Natural killer cell (primary cell): ENCODE data around the gene XRCC6. TPM values are rescaled to one million over a fixed set of nuclear protein-coding genes. Genes with fewer than 3 reads are reported as not detected.

Experiments used
- ATAC-seq, 3 donors: fragments of 150-1000 bp in 2 of 3; fragments of 200-7000 bp in 1 of 3; cut with Tn5 transposase; 1 replicate in 1 of 3; 2 replicates in 2 of 3; pipeline ENCODE4 v1.10.0; 2021; ENCODE audit warnings: mild to moderate bottlenecking in 2 of 3, moderate library complexity in 2 of 3
- DNase-seq, 2 donors: peaks; one replicate each; pipeline versions ENCODE4 v3.0.0 to v3.0.0-alpha.2; 2013 to 2021; ENCODE audit warnings: mixed read lengths in 1 of 2
- H3K27ac ChIP-seq: one replicate; pipeline ENCODE4 v1.5.1; 2013; ENCODE audit warnings: mild to moderate bottlenecking, low read length
- H3K27me3 ChIP-seq: one replicate; pipeline ENCODE4 v1.6.1; 2013; ENCODE audit warnings: low read length; ENCODE audit not compliant: control insufficient read depth, insufficient read depth
- H3K36me3 ChIP-seq: one replicate; pipeline ENCODE4 v1.6.1; 2013; ENCODE audit warnings: low read length; ENCODE audit not compliant: control insufficient read depth, insufficient read depth
- H3K4me1 ChIP-seq: one replicate; pipeline ENCODE4 v1.6.1; 2013; ENCODE audit warnings: low read length; ENCODE audit not compliant: control insufficient read depth, insufficient read depth
- H3K4me3 ChIP-seq: one replicate; pipeline ENCODE4 v1.5.1; 2013; ENCODE audit warnings: low read length
- H3K9me3 ChIP-seq: one replicate; pipeline ENCODE4 v1.6.1; 2013; ENCODE audit warnings: low read length; ENCODE audit not compliant: control insufficient read depth, insufficient read depth
- H3K27ac Mint-ChIP-seq, 2 donors: one replicate each; pipeline ENCODE4 v1.8.0; 2022; ENCODE audit warnings: mild to moderate bottlenecking in 2 of 2, mixed read lengths in 2 of 2, moderate library complexity in 1 of 2
- H3K27me3 Mint-ChIP-seq, 2 donors: one replicate each; pipeline ENCODE4 v1.8.0; 2022; ENCODE audit warnings: low read depth in 2 of 2, mixed read lengths in 2 of 2
- H3K36me3 Mint-ChIP-seq: one replicate; pipeline ENCODE4 v1.8.0; 2022; ENCODE audit warnings: mixed read lengths
- H3K4me1 Mint-ChIP-seq, 2 donors: one replicate each; pipeline ENCODE4 v1.8.0; 2022; ENCODE audit warnings: mixed read lengths in 2 of 2
- H3K4me3 Mint-ChIP-seq: one replicate; pipeline ENCODE4 v1.8.0; 2022; ENCODE audit warnings: mild to moderate bottlenecking, moderate library complexity, mixed read lengths
- H3K9me3 Mint-ChIP-seq, 2 donors: one replicate each; pipeline ENCODE4 v1.8.0; 2022; ENCODE audit warnings: mixed read lengths in 2 of 2
- WGBS: methylation state at CpG from one replicate; pipeline ENCODE4 v1.1.7; 2013; ENCODE audit warnings: missing lambda C conversion rate; ENCODE audit not compliant: insufficient coverage; 5-methylcytosine and 5-hydroxymethylcytosine counted together
- intact Hi-C: fragments of 100-400 bp; cut with micrococcal nuclease; formaldehyde crosslinking; loops from one replicate; pipeline ENCODE4 v1.14.2; 2022
- total RNA-seq, 4 donors: library from RNA; stranded (reverse); fragments of 120-200 nt in 1 of 4; gene quantifications; one replicate each; pipeline versions ENCODE4 v1.2.3 to v1.2.4, GENCODE V29; 2013 to 2022
- TF ChIP-seq, protein P1 (sequence below): fragments of 200-600 bp; IDR thresholded peaks from one replicate; pipeline ENCODE4 v1.8.0; 2022; ENCODE audit warnings: antibody characterized with exemption

XRCC6 gene
- total RNA-seq, 3 donors from 2014 or later (not counting 1 experiment from before 2014, with no cell fraction given) = 134 to 142 (median 140) TPM

DNA sequence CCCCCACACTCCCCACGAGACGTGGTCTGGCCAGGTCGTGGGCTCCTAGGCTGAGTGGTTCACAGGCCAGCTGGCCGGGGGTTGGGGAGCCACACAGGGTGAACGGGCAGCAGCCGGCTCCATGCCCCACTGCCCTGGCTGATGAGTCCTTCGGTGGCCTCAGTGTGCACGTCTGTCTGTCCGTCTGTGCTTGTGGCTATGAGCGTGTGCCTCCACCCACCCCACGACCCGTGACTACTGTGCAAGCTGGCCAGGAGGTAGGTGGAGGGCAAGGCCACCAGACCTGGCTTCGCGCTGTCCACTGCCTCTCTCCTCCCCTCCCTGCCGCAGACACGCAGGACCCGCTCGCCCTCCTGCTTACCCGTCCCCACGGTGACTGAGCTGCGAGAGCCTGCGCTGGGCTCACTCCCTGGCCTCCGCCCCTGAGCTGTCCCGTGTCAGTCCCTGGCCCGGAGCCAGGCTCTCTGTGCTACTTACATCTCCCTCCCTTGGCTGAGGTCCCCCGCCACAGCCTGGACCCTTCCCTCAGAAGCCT is 46.2 kb upstream of the XRCC6 start:
- no peak overlapping the region for H3K4me3 Mint-ChIP-seq
- DNase-seq = no peak
- ATAC-seq = no peak
- no peaks in the 10 kb centered on the region for H3K4me1 ChIP-seq
- WGBS = 94% methylated on average over 26 of the region's 26 CpGs
- no peaks in the 10 kb centered on the region for H3K4me1 Mint-ChIP-seq
- no peaks in the 10 kb centered on the region for H3K9me3 ChIP-seq
- intact Hi-C loops = no loop called here
- H3K9me3 Mint-ChIP-seq = no peaks in the 10 kb centered on the region
- H3K27ac Mint-ChIP-seq = no peak overlapping the region
- no peaks in the 10 kb centered on the region for H3K27me3 Mint-ChIP-seq
- no peaks in the 10 kb centered on the region for H3K27me3 ChIP-seq
- peaks cover 3% of the 10 kb centered on the region for H3K36me3 ChIP-seq
- no peak overlapping the region for H3K4me3 ChIP-seq
- TF ChIP-seq, protein P1, sequence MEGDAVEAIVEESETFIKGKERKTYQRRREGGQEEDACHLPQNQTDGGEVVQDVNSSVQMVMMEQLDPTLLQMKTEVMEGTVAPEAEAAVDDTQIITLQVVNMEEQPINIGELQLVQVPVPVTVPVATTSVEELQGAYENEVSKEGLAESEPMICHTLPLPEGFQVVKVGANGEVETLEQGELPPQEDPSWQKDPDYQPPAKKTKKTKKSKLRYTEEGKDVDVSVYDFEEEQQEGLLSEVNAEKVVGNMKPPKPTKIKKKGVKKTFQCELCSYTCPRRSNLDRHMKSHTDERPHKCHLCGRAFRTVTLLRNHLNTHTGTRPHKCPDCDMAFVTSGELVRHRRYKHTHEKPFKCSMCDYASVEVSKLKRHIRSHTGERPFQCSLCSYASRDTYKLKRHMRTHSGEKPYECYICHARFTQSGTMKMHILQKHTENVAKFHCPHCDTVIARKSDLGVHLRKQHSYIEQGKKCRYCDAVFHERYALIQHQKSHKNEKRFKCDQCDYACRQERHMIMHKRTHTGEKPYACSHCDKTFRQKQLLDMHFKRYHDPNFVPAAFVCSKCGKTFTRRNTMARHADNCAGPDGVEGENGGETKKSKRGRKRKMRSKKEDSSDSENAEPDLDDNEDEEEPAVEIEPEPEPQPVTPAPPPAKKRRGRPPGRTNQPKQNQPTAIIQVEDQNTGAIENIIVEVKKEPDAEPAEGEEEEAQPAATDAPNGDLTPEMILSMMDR = no peak
- H3K27ac ChIP-seq = no peak overlapping the region
- no peaks in the 10 kb centered on the region for H3K36me3 Mint-ChIP-seq

DNA sequence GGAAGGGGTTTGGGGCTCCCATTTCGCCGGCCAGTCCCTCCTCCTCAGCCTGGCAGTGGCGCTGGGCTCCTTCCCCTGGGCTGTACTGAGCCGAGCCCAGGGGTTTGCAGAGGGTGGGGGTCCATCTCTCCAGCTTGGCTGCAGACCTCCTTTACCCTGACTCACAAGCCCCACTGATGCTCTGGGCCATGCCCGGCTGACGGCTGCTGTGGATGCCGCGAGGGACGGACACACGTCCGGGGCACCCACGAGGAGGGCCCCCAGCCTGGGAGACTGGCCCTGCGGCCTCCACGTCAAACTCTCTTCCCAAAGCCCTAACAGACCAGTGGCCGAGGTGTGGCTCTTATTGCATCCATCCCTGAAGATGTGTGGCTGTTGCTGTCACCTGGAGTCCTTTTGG is 45.6 kb upstream of the XRCC6 start:
- Histone ChIP-seq H3K9me3 (no peaks in the 10 kb centered on the region), H3K4me3 (no peak overlapping the region), H3K36me3 (peaks cover 8% of the 10 kb centered on the region), H3K27ac (no peak overlapping the region), H3K27me3 (no peaks in the 10 kb centered on the region), H3K4me1 (no peaks in the 10 kb centered on the region)
- Mint-ChIP-seq H3K27ac (no peak overlapping the region), H3K9me3 (no peaks in the 10 kb centered on the region), H3K27me3 (no peaks in the 10 kb centered on the region), H3K36me3 (no peaks in the 10 kb centered on the region), H3K4me1 (no peaks in the 10 kb centered on the region), H3K4me3 (no peak overlapping the region)
- DNase-seq (no peak), ATAC-seq (no peak)
- intact Hi-C loops = no loop called here
- TF ChIP-seq, protein P1 = no peak
- 98% methylated on average over 14 of the region's 15 CpGs for WGBS

DNA sequence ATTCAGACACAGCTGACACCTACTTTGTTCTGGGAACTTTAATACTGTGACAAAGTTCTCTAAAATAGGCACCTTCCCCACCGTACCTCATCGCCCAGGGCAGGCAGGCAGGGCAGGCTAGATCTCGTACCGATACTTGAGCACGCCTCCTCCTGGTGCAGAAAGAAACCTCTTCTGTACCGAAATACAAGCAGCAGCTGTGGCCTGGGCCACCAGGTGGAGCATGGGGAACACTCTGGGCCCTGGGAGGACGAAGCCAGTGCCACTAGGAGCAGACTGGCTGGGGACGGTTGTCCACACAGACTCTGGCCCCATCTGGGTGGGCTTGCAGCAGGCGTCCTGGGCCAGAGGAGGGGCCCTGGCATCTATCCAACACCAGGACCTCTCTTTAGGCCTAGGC is 44.2 kb upstream of the XRCC6 start:
- no peak overlapping the region for H3K27ac Mint-ChIP-seq
- H3K9me3 Mint-ChIP-seq = no peaks in the 10 kb centered on the region
- Histone ChIP-seq H3K9me3 (no peaks in the 10 kb centered on the region), H3K27me3 (no peaks in the 10 kb centered on the region), H3K36me3 (peaks cover 8% of the 10 kb centered on the region), H3K27ac (no peak overlapping the region), H3K4me3 (no peak overlapping the region), H3K4me1 (no peaks in the 10 kb centered on the region)
- no peaks in the 10 kb centered on the region for H3K27me3 Mint-ChIP-seq
- H3K4me1 Mint-ChIP-seq = no peaks in the 10 kb centered on the region
- TF ChIP-seq, protein P1 = no peak
- WGBS = 80% methylated on average over 9 of the region's 9 CpGs
- intact Hi-C loops = no loop called here
- DNase-seq = peak in 1 of 2 donors; percentile 54
- no peak overlapping the region for H3K4me3 Mint-ChIP-seq
- peak in 2 of 3 donors; percentile 60 to 69 for ATAC-seq
- H3K36me3 Mint-ChIP-seq = no peaks in the 10 kb centered on the region

DNA sequence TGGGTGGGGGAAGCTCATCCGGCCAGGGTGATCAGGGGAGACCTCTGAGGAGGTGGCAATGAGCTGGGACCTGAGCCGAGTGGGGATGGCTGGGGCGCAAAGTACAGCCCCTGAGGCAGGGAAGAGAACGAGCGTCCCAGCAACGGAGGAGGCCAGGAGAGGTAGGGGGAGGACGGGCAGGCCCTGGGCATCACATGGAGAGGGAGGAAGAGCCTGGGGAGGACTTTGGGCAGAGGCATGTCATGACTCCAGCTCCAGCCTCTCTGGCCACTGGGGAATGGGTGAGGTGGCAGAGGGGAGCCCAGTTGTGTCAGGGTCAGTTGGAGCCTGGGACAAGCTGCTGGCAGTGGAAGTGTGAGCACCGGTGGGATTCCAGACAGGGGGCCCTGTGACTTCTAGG is 43.0 kb upstream of the XRCC6 start:
- no peaks in the 10 kb centered on the region for H3K27me3 ChIP-seq
- 97% methylated on average over 8 of the region's 8 CpGs for WGBS
- TF ChIP-seq, protein P1 = no peak
- H3K4me3 ChIP-seq = no peak overlapping the region
- H3K9me3 ChIP-seq = no peaks in the 10 kb centered on the region
- intact Hi-C loops = no loop called here
- peaks cover 12% of the 10 kb centered on the region for H3K36me3 ChIP-seq
- Mint-ChIP-seq H3K4me1 (no peaks in the 10 kb centered on the region), H3K36me3 (no peaks in the 10 kb centered on the region), H3K27ac (no peak overlapping the region), H3K4me3 (no peak overlapping the region), H3K9me3 (no peaks in the 10 kb centered on the region), H3K27me3 (no peaks in the 10 kb centered on the region)
- ATAC-seq (no peak), DNase-seq (no peak)
- H3K27ac ChIP-seq = no peak overlapping the region
- H3K4me1 ChIP-seq = no peaks in the 10 kb centered on the region
